ENCODE results near the gene TNS1. TPM values are rescaled to one million over a fixed set of nuclear protein-coding genes. Genes with fewer than 3 reads are reported as not detected.

The TNS1 gene
- total RNA-seq, 1 donor: 116 TPM

GRCh38 chr2:217960351-217960750 lies 42.4 kb downstream of the TNS1 start:
- no peak for TF ChIP-seq CTCF (IDR thresholded peaks at IDR 0.05; ENCODE audit: insufficient read depth, low read length)
- no peak overlapping the region for H3K4me3 ChIP-seq (ENCODE audit: low read depth, low read length)
- DNase-seq (ENCODE audit: low read depth): no peak

- DNase-seq (ENCODE audit: low read depth): no peak
- no peak for TF ChIP-seq CTCF (IDR thresholded peaks at IDR 0.05; ENCODE audit: insufficient read depth, low read length)
- no peak overlapping the region for H3K4me3 ChIP-seq (ENCODE audit: low read depth, low read length)
Measured at GRCh38 chr2:217959723-217960122, 43.1 kb downstream of the TNS1 start.

DNA sequence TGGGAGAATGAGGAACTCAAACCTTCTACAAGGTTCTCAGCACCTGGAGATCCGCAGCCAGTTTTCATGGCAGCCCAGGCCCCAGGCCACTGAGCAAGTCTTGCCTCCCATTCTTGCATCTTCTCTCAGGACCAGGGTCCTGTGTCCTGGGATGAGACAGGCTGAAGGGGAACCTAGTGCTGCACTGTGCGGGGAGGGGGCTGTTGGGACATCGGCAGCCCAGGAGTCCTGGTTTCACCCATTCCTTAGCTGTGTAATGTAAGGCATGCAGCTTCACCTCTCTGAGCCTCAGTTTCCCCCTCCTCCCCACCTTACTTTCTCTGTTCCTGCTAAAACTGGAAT lies 43.9 kb downstream of the TNS1 start:
- DNase-seq (ENCODE audit: low read depth): no peak
- H3K4me3 ChIP-seq (ENCODE audit: low read depth, low read length): no peak overlapping the region
- TF ChIP-seq CTCF (IDR thresholded peaks at IDR 0.05; ENCODE audit: insufficient read depth, low read length): no peak

DNA sequence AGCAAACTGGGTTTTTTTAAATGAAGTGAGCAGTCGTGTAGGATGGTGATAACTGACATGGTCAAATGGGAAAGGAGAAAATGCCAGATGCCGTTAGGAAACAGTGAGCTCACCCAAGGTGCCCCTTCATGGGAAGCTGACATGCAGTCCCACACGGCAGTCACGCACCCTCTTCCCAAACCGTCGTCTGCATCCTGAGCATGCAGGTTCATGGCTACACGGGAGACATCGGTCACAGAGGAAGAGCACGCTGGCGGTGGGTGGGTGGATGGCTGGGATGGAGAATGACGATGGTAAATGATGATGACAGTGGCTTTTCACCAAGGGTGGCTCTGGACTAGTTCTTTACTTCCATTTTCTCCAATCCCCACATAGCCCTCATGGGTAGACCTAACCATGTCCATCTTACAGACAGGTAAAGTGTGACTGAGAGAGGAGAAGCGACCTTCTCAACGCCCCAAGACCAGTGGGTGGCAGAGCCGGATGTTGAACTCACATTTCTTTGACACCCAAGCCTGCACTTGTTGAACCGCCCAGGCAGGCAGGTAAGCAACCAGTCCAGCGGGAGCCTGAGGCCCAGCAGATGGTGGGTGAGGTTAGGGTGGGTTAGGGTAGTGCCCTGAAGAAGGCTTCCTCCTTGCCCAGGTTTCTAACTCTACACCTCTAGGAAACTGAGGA lies 44.5 kb downstream of the TNS1 start:
- no peak overlapping the region for H3K4me3 ChIP-seq (ENCODE audit: low read depth, low read length)
- TF ChIP-seq CTCF (IDR thresholded peaks at IDR 0.05; ENCODE audit: insufficient read depth, low read length): no peak
- no peak for DNase-seq (ENCODE audit: low read depth)

- no peak overlapping the region for H3K4me3 ChIP-seq (ENCODE audit: low read depth, low read length)
- no peak for DNase-seq (ENCODE audit: low read depth)
Measured at GRCh38 chr2:217956586-217957457, 46.0 kb downstream of the TNS1 start.

DNA sequence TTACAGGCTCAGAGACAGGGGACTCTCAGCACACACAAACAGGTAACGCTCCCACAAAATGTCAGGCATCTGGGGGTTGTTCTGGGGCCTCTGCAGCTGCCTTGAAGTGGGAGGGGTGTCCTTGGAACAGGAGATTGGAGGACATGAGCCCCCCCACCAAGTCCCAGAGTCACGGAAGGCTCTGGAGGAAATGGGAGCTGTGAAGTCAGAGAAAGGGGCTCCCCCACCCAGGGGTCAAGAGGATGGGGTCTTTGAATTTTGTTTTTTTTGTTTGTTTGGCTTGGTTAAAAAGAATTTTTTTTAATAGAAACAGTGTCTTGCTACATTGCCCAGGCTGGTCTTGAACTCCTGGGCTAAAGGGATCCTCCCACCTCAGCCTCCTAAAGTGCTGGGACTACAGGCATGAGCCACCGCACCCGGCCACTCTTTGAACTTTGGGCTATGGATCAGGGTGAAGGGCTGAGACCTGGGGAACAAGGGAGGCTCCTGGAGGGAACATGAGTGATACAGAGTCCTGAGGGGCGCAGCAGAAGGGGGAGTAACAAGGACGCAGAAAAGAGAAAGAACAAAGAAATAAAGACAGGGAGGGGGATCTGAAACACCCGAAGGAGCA lies 46.8 kb downstream of the TNS1 start:
- no peak overlapping the region for H3K4me3 ChIP-seq (ENCODE audit: low read depth, low read length)
- no peak for TF ChIP-seq CTCF (IDR thresholded peaks at IDR 0.05; ENCODE audit: insufficient read depth, low read length)
- no peak for DNase-seq (ENCODE audit: low read depth)

More at GRCh38 chr2:217956586-217957457, 46.0 kb downstream of the TNS1 start:
- no peak for TF ChIP-seq CTCF (IDR thresholded peaks at IDR 0.05; ENCODE audit: insufficient read depth, low read length)

Measured in fibroblast of the aortic adventitia (primary cell).